ENCODE data around the gene SFXN2.
"Not testable (repeated sequence)": the region's sequence is repeated elsewhere in the genome, so short reads cannot be mapped to it uniquely, and the experiment has no call there.

The SFXN2 gene

GRCh38 chr10:102723989-102724388, 9.6 kb downstream of the SFXN2 start:
- no peak for DNase-seq

DNA sequence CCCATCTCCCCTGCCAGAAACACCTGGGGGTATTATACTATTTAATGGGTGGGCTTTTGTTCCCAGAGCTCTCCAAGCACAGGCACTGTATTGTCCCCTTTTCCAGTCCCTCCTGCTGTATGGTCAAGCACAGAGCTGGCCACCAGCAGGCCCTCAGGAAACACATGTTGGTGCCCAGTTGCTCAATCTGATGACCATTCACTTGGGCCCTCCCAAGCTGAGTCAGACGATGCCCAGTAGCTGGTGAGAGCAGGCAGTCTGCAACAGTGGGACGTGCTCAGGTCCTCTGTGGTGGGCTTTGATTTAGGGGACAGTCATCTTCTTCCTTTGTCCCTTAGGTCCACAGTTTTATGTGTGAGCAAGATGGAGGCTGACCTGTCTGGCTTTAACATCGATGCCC, 11.8 kb downstream of the SFXN2 start:
- no peak for DNase-seq

DNA sequence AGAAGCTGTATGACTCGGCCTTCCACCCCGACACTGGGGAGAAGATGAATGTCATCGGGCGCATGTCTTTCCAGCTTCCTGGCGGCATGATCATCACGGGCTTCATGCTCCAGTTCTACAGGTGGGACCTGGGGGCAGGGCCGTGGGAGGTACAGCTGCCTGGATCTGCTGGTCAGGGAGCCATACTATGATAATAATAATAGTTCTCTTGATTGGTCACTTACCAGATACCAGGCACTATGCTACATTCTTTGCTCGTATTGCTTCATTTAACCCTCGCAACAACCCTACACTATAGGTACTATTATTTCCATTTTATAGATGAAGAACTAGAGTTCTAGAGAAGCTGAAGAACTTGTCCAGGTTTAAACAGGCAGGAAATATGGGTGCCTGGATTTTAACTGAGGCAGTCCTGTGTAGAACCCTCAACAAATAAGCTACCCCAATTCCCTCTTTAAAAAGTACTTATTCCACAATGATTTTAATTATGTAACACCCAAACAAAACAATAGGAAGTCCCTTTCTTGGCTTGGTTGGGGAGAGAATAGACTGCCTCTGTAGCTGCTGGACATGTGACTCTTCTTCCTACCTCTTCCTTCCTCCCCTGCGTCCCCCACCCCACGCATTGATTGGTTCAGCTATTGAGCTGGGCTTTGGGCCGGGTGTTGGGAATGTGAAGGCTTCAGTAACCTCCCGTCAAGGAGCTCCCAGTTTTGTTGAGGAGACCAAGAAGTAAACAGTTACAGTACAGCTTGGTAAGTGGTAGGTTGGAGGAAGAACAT, 12.8 kb downstream of the SFXN2 start:
- no peak for DNase-seq

GRCh38 chr10:102729029-102730026, 14.9 kb downstream of the SFXN2 start:
- DNase-seq: peak; percentile 6

DNA sequence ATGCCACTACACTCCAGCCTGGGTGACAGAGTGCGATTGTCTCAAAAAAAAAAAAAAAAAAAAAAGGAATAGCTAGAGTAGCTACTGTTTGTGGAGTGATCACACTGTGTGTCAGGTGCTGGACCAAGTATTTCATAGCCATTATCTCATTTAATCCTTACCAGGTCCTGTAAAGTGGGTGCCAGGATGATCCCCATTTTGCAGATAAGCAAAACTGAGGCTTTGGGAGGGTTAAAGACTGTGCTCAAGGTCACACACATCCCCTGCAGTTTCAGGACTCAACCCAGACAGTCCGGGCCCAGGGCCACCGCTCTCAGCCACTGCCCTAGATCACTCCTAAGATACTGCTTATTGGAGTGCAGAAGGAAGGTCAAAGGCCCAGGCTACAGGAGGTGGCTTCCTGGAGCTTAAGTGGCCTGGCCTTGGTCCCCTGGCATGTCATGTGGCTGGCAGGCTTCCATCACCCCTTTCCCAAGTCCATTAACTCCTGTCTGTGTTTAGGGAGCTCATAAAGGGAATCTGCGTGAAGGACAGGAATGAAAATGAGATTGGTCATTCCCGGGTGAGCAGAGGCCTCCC, 16.9 kb downstream of the SFXN2 start:
- DNase-seq: no peak

- DNase-seq: no peak
These were observed 18.2 kb downstream of the SFXN2 start for GRCh38 chr10:102732661-102733060.

DNA sequence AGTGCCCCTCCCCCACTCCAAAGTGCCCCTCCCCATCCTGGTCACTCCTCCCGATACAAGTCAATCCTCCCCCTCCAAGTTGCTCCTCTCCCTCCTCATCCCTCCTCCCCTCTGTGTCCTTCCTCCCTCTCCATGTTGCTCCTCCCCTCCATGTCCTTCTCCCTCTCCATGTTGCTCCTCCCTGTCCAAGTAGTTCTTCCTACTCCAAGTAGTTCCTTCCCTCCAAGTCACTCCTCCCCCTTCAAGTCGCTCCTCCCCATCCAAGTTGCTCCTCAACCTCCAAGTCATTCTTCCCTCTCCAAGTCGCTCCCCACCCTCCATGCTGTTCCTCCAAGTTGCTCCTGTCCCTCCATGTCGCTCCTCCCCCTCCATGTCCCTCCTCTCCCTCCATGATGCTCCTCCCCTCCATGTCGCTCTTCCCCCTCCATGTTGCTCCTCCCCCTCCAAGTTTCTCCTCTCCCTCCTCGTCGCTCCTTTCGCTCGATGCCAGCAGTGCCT, 20.7 kb downstream of the SFXN2 start:
- no peak for DNase-seq

GRCh38 chr10:102738692-102739121, 24.3 kb downstream of the SFXN2 start:
- DNase-seq: no peak

DNA sequence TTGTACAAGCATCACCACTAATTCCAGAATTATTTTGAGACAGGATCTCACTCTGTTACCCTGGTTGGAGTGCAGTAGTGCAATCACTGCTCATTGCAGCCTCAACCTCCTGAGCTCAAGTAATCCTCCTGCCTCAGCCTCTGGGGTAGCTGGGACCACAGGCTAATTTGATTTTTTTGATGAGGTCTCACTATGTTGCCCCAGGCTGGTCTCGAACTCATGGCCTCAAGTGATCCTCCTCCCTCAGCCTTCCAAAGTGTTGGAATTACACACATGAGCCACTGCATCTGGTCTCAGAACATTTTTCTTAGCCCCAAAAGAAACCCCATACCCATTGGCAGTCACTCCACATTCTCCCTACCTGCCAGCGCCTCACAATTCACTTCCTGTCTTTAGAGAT, 25.8 kb downstream of the SFXN2 start:
- no peak for DNase-seq

- DNase-seq: no peak
These were observed 27.3 kb downstream of the SFXN2 start for GRCh38 chr10:102741726-102742237.

DNA sequence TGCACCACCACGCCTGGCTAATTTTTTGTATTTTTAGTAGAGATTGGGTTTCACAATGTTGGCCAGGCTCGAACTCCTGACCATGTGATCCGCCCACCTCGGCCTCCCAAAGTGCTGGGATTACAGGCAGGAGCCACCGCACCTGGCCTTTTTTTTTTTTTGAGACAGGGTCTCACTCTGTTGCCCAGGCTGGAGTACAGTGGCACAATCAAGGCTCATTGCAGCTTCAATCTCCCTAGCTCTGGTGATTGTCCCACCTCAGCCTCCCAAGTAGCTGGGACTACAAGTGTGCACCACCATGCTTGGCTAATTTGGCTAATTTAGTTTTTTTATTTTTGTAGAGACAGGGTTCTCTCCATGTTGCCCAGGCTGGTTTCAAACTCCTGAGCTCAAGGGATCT, 27.9 kb downstream of the SFXN2 start:
- not testable (repeated sequence) for DNase-seq

DNA sequence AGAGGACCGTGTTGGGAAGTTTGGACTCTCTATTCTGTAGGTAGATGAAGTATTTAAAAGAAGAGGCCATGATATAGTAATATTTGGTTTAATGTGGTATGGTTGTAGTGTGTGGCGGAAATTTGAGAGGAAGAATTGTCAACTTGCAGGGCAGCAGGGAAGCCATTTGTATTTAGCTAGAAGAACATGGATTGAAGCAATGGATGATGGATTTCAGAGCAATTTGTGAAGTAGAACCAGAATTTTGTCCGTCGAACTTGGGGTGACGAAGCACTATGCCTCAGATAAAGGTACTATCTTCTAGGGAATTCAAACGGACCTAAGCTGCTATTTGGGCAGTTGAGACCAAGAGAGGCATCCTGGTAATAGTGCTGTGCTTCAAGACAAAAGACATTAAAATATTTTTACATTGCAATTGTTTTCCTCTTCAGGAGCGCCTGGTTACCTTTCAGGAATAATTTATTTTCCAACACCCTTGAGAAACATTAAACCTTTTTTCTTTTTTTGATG, 28.7 kb downstream of the SFXN2 start:
- no peak for DNase-seq

GRCh38 chr10:102743588-102744373, 29.3 kb downstream of the SFXN2 start, which contains the start of gene WBP1L:
WBP1L (plus strand) TSS chr10:102743948; CDS start chr10:102744054, 106 bp downstream.
- peak; percentile 69 for DNase-seq

DNA sequence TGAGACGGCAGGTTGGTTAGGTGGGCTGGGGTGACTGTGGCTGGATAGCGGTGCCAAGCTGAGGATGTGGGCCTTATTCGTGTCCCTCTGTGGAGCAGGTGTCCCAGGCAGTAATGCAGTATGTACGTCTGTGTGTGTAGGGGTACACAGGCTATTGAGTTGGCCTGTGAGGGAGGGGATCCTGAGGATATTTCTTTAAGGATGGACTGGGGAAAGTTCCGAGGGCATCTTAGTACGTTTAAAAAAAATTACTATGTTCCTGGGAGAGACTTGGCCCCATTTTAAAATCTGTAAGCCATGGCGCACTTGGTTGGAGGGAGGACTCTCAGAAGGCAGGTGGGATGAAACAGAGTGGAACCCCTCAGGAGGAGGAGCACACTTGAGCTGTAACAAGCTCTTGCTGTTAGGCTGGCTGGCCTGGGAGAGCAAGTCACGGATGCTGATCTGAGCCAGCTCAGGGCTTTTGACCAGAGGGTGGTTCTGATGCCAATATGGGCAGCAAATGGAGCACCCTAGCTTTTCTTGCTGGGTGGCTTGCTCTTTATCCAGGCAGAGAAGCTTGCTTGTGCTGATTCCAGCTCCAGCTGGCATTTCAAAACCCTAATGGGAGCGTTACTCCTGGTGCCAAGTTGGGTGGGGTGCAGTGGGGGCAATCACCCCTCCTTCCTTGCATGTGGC, 30.1 kb downstream of the SFXN2 start:
- no peak for DNase-seq

DNA sequence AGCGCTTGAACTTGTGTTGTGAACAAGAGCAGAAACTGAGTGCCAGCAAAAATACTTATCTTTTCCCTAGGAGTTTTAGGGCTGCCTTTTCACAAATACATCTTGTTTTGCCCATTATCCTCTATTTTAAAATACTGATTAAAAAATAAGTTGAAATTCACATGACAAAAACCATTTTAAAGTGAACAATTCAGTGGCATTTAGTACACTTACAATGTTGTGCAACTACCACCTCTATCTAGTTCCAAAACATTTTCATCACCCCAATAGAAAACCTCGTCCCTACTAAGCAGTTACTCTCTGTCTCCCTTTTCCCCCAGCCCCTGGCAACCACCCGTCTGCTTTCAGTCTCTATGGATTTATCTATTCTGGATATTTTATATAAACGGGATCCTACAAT, 30.7 kb downstream of the SFXN2 start:
- no peak for DNase-seq

DNA sequence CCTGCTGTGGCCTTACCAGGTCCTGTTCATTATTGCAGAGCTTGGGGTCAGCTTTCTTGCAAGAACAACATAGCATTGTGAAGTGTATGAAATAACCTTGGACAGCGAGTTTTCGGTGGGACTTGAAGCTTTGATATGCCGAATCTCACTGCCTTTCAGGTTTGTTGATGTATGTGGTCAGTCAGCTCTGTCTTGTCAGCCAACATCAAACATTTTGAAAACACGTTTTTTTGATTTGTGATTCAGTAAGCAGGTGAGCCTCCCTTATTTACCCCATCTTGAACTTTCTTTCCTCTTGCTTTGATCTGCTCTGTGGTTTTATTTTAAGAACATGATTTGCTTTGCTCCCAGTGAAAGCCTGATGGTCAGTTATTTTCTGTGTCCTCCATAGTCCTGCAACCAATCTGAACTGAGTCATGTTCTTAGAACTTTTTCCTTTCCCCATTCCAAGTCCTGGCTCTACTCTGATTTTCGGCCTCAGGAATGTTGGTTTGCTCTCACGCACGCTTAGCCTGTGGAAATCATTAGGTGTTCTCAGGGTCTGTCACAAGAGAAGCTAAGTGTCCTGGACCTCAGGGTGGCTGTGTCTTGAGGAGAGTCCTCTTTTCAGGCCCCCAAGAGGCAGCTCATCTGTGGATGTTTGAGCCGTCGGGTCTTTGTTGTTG, 38.0 kb downstream of the SFXN2 start:
- DNase-seq: no peak

DNA sequence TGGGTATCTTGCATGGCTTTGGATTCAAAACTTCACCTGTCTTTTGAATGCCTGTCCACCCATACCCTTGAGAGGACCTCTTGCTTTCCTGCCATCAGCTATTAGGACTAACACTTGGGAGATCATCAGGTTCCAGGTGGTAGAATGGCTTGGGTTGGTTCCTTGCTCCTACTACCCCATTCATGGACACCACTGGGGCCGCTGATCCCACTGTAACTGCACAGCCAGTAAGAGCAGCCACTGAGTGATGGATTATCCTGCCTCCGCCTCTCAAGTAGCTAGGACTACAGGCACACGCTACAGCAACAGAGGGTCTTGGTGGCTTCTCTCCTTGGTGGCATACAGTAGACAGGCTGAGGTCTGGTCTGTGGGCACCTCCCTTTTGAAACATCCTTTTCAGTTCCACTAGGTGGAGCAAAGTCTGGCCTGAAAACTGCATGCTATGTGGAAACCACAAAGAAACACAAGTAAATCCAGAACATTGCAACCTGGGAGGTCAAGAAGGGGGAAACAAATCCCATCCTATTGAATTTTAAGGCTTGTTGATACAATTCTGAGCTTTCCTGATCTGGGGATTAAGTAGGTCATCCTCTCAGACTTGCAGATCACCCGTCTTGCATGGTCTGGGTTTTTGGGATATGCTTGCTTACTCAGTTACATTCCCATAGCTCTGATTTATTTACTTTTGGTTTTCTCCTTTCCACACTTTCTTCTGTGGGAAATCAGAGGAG, 38.7 kb downstream of the SFXN2 start:
- DNase-seq: no peak

DNA sequence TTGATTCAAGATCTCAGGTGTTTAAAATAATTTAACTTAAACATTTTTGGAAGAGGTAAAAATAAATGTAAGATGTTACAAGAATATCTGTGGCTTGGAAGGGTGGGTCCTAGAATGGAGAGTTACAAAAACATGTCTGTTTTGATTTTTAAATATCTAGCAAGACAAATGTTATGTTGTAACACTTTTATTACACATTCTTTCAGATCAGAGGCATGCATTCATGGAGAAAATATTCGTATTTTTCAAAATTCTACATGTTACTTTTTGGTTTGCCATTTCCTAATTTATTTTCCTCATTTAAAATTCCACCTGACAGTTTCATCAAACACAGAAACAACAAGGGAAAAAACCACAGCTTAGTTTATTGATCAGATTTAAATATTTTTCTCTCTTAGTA, 39.3 kb downstream of the SFXN2 start:
- no peak for DNase-seq

DNA sequence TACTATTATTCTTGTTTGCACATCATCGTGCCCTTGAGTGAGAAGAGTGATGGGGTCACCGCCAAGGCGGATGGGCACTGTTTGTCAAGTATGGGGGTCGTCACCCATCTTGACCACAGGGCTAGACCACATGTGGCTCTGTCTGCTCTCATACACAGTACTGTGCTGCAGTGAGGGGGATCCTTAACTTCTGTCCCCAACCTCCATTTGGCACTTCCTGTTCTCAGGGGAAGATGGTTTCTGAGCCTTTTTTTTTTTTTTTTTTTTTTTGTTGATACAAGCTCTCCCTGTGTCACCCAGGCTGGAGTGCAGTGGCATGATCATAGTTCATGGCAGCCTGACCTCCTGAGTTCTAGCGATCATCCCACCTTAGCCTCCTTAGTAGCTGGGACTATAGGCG, 42.9 kb downstream of the SFXN2 start:
- no peak for DNase-seq
